LNCAP (cell line): ENCODE data around the gene PKN2.

Experiments used
- CTCF ChIP-seq: fragments of 450-650 bp; IDR thresholded peaks from 2 replicates; pipeline ENCODE4 v1.5.1; 2017; ENCODE audit warnings: mild to moderate bottlenecking

Gene PKN2

GRCh38 chr1:88802950-88803349 is 118.9 kb downstream of the PKN2 start:
- TF ChIP-seq CTCF = no peak

GRCh38 chr1:88803444-88803843 is 119.4 kb downstream of the PKN2 start:
- TF ChIP-seq CTCF = no peak

- no peak for TF ChIP-seq CTCF
Observed at GRCh38 chr1:88812366-88812765, 128.3 kb downstream of the PKN2 start.

GRCh38 chr1:88813471-88813870 is 129.4 kb downstream of the PKN2 start:
- TF ChIP-seq CTCF = no peak

GRCh38 chr1:88825721-88826120 is 141.6 kb downstream of the PKN2 start:
- no peak for TF ChIP-seq CTCF

GRCh38 chr1:88847643-88848042 is 163.6 kb downstream of the PKN2 start:
- no peak for TF ChIP-seq CTCF

- no peak for TF ChIP-seq CTCF
Observed at GRCh38 chr1:88851303-88852063, 167.4 kb downstream of the PKN2 start.
